ENCODE results near the gene CRB2. TPM values are rescaled to one million over a fixed set of nuclear protein-coding genes. Genes with fewer than 3 reads are reported as not detected.

Gene CRB2
- polyA plus RNA-seq, 1 donor from 2014 or later: not detected

- Mint-ChIP-seq H3K27ac (no peak overlapping the region), H3K27me3 (no peaks in the 10 kb centered on the region), H3K36me3 (peaks cover 6% of the 10 kb centered on the region), H3K4me3 (no peak overlapping the region), H3K4me1 (peaks cover 9 to 14% (median 9%) of the 10 kb centered on the region in 3 donors), H3K9me3 (no peaks in the 10 kb centered on the region)
Measured at GRCh38 chr9:123425836-123426365, 69.9 kb downstream of the CRB2 start.

- Mint-ChIP-seq H3K4me1 (peaks cover 9 to 14% (median 9%) of the 10 kb centered on the region in 3 donors), H3K9me3 (no peaks in the 10 kb centered on the region), H3K4me3 (peak overlapping the region in 1 of 4 donors; percentile 82), H3K36me3 (peaks cover 6% of the 10 kb centered on the region), H3K27ac (no peak overlapping the region), H3K27me3 (no peaks in the 10 kb centered on the region)
Measured at GRCh38 chr9:123426406-123426805, 70.4 kb downstream of the CRB2 start.

Other genes starting within 250 kb of the CRB2 start
- gene STRBP, start 87.6 kb upstream of the CRB2 start, polyA plus RNA-seq: 78.0 TPM